Hepatocyte (in vitro differentiated cells): ENCODE measurements around the gene ZNF576. TPM values are rescaled to one million over a fixed set of nuclear protein-coding genes. Genes with fewer than 3 reads are reported as not detected.

Experiments
- DNase-seq: peaks from one replicate; pipeline ENCODE4 v3.0.0-alpha.2; 2016; ENCODE audit warnings: low spot score
- H2AFZ ChIP-seq: fragments of 200-600 bp; sonication (generic); 2 replicates; pipeline ENCODE4 v1.6.0; 2016; ENCODE audit warnings: antibody characterized with exemption, mild to moderate bottlenecking
- H3K27ac ChIP-seq: fragments of 200-600 bp; sonication (generic); 2 replicates; pipeline ENCODE4 v1.5.1; 2016; ENCODE audit warnings: mild to moderate bottlenecking
- H3K27me3 ChIP-seq: fragments of 200-600 bp; sonication (generic); 2 replicates; pipeline ENCODE4 v1.6.1; 2016
- H3K36me3 ChIP-seq: fragments of 200-600 bp; sonication (generic); replicated peaks from 2 replicates; pipeline ENCODE4 v1.5.1; 2016; ENCODE audit warnings: low read depth; ENCODE audit not compliant: insufficient read depth
- H3K4me1 ChIP-seq: fragments of 200-600 bp; sonication (generic); 2 replicates; pipeline ENCODE4 v1.5.1; 2016; ENCODE audit warnings: mild to moderate bottlenecking, moderate library complexity; ENCODE audit not compliant: insufficient read depth
- H3K4me2 ChIP-seq: fragments of 200-600 bp; sonication (generic); 2 replicates; pipeline ENCODE4 v1.6.0; 2016
- H3K4me3 ChIP-seq: fragments of 200-600 bp; sonication (generic); 2 replicates; pipeline ENCODE4 v1.5.1; 2016; ENCODE audit warnings: mild to moderate bottlenecking
- H3K79me2 ChIP-seq: fragments of 200-600 bp; sonication (generic); 2 replicates; pipeline ENCODE4 v1.6.0; 2017; ENCODE audit warnings: mild to moderate bottlenecking
- H3K9me2 ChIP-seq: fragments of 200-600 bp; sonication (generic); replicated peaks from 2 replicates; pipeline ENCODE4 v1.6.0; 2017; ENCODE audit warnings: mild to moderate bottlenecking; ENCODE audit not compliant: insufficient read depth
- H3K9me3 ChIP-seq: fragments of 200-600 bp; sonication (generic); 2 replicates; pipeline ENCODE4 v1.5.1; 2016; ENCODE audit warnings: low read depth, mild to moderate bottlenecking
- H4K20me1 ChIP-seq: fragments of 200-600 bp; sonication (generic); 2 replicates; pipeline ENCODE4 v1.6.0; 2016; ENCODE audit warnings: mild to moderate bottlenecking; ENCODE audit not compliant: insufficient read depth, poor library complexity, severe bottlenecking
- EZH2 ChIP-seq: fragments of 200-600 bp; sonication (generic); IDR thresholded peaks from 2 replicates; pipeline ENCODE4 v1.6.1; 2016; ENCODE audit warnings: antibody characterized with exemption, mild to moderate bottlenecking, borderline replicate concordance
- EZH2phosphoT487 ChIP-seq: fragments of 200-600 bp; sonication (generic); IDR thresholded peaks from one replicate; pipeline ENCODE4 v1.6.1; 2018; ENCODE audit warnings: antibody characterized with exemption, mild to moderate bottlenecking, low read depth, moderate library complexity; ENCODE audit not compliant: unreplicated experiment, severe bottlenecking
- WGBS: methylation state at CpG from one replicate; pipeline ENCODE4 v1.1.6; 2016; ENCODE audit warnings: low lambda C conversion rate; ENCODE audit errors: missing lambda C conversion rate; 5-methylcytosine and 5-hydroxymethylcytosine counted together
- polyA plus RNA-seq: library from polyadenylated mRNA; unstranded; fragments of >200 nt; fragmentation: Nextera tagmentation; extraction: Ambion mirVana; gene quantifications from 2 replicates; pipeline ENCODE4 v1.2.1, GENCODE V29; 2016
- total RNA-seq: library from RNA; depleted of rRNA; stranded (reverse); fragments of >200 nt; gene quantifications from 2 replicates; pipeline ENCODE4 v1.2.3, GENCODE V29; 2014
- TF ChIP-seq, protein P1 (sequence below): fragments of 200-600 bp; sonication (generic); IDR thresholded peaks from 2 replicates; pipeline ENCODE4 v1.5.1; 2016; ENCODE audit warnings: antibody characterized with exemption, mild to moderate bottlenecking; ENCODE audit not compliant: poor library complexity

ZNF576 gene
- total and polyA plus RNA-seq, 2 experiments from 2014 or later, result 16.1 to 16.2 TPM

GRCh38 chr19:43589277-43589676 is 7.1 kb upstream of the ZNF576 start:
- H2AFZ ChIP-seq, result no peak overlapping the region
- no peak overlapping the region for H3K4me3 ChIP-seq
- no peaks in the 10 kb centered on the region for H3K9me2 ChIP-seq
- peaks cover 7% of the 10 kb centered on the region for H3K4me1 ChIP-seq
- 96% methylated on average over 5 of the region's 5 CpGs for WGBS
- H3K27ac ChIP-seq, result no peak overlapping the region
- TF ChIP-seq EZH2 (no peak), EZH2phosphoT487 (no peak)
- TF ChIP-seq, protein P1, sequence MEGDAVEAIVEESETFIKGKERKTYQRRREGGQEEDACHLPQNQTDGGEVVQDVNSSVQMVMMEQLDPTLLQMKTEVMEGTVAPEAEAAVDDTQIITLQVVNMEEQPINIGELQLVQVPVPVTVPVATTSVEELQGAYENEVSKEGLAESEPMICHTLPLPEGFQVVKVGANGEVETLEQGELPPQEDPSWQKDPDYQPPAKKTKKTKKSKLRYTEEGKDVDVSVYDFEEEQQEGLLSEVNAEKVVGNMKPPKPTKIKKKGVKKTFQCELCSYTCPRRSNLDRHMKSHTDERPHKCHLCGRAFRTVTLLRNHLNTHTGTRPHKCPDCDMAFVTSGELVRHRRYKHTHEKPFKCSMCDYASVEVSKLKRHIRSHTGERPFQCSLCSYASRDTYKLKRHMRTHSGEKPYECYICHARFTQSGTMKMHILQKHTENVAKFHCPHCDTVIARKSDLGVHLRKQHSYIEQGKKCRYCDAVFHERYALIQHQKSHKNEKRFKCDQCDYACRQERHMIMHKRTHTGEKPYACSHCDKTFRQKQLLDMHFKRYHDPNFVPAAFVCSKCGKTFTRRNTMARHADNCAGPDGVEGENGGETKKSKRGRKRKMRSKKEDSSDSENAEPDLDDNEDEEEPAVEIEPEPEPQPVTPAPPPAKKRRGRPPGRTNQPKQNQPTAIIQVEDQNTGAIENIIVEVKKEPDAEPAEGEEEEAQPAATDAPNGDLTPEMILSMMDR, result no peak
- H3K36me3 ChIP-seq, result no peaks in the 10 kb centered on the region
- H3K9me3 ChIP-seq, result no peaks in the 10 kb centered on the region
- DNase-seq, result no peak
- H3K4me2 ChIP-seq, result no peak overlapping the region
- peaks cover 21% of the 10 kb centered on the region for H3K79me2 ChIP-seq
- H4K20me1 ChIP-seq, result peaks cover 2% of the 10 kb centered on the region
- no peaks in the 10 kb centered on the region for H3K27me3 ChIP-seq

DNA sequence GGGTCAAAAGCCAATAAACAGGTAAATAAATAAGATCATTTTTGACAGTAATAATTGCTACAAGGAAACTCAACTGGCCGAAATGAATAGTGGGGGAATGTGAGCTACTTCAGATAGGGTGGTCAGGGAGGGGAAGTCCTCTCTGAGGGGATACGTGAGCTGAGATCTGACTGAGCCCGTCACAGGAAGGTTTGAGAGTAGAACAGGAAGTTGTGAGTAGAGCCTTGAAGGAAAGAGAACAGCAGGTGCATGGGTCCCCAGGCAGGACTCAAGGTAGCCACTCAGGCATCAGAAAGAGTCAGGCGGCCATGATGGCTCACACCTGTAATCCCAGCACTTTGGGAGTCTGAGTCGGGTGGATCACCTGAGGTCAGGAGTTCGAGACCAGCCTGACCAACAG is 6.7 kb upstream of the ZNF576 start:
- H3K4me1 ChIP-seq, result peaks cover 10% of the 10 kb centered on the region
- no peak overlapping the region for H3K4me2 ChIP-seq
- H3K27ac ChIP-seq, result no peak overlapping the region
- no peaks in the 10 kb centered on the region for H3K9me2 ChIP-seq
- WGBS, result 92% methylated on average over 6 of the region's 6 CpGs
- H3K79me2 ChIP-seq, result peaks cover 25% of the 10 kb centered on the region
- TF ChIP-seq, protein P1, result no peak
- TF ChIP-seq EZH2 (no peak), EZH2phosphoT487 (no peak)
- H3K4me3 ChIP-seq, result no peak overlapping the region
- H2AFZ ChIP-seq, result no peak overlapping the region
- no peaks in the 10 kb centered on the region for H3K9me3 ChIP-seq
- H3K36me3 ChIP-seq, result no peaks in the 10 kb centered on the region
- peaks cover 6% of the 10 kb centered on the region for H4K20me1 ChIP-seq
- no peak for DNase-seq
- H3K27me3 ChIP-seq, result no peaks in the 10 kb centered on the region

- H2AFZ ChIP-seq, result no peak overlapping the region
- no peaks in the 10 kb centered on the region for H3K9me3 ChIP-seq
- no peaks in the 10 kb centered on the region for H3K9me2 ChIP-seq
- peaks cover 37% of the 10 kb centered on the region for H3K79me2 ChIP-seq
- peaks cover 6% of the 10 kb centered on the region for H4K20me1 ChIP-seq
- no peaks in the 10 kb centered on the region for H3K27me3 ChIP-seq
- DNase-seq, result no peak
- H3K4me2 ChIP-seq, result no peak overlapping the region
- H3K36me3 ChIP-seq, result no peaks in the 10 kb centered on the region
- H3K4me1 ChIP-seq, result peaks cover 10% of the 10 kb centered on the region
- H3K27ac ChIP-seq, result no peak overlapping the region
- 99% methylated on average over 63 of the region's 63 CpGs for WGBS
- TF ChIP-seq, protein P1, result no peak
- no peak for TF ChIP-seq EZH2phosphoT487
- TF ChIP-seq EZH2, result no peak
- no peak overlapping the region for H3K4me3 ChIP-seq
Measured at GRCh38 chr19:43591904-43592772, 4.3 kb upstream of the ZNF576 start.
